GM19238 (cell line): ENCODE data around the gene PHF2.

Experiments used
- DNase-seq: peaks from one replicate; pipeline ENCODE4 v3.0.0; 2011; ENCODE audit warnings: low spot score; ENCODE audit not compliant: insufficient read length

The PHF2 gene

GRCh38 chr9:93567271-93567959 is 9.0 kb upstream of the PHF2 start:
- DNase-seq: no peak

GRCh38 chr9:93568169-93568568 is 8.2 kb upstream of the PHF2 start:
- DNase-seq: no peak

- DNase-seq: no peak
These were observed 6.7 kb upstream of the PHF2 start for GRCh38 chr9:93569621-93570174.

GRCh38 chr9:93572221-93572620 is 4.2 kb upstream of the PHF2 start:
- no peak for DNase-seq

- no peak for DNase-seq
These were observed 3.5 kb upstream of the PHF2 start for GRCh38 chr9:93572636-93573515.

GRCh38 chr9:93573516-93573828 is 2.9 kb upstream of the PHF2 start:
- no peak for DNase-seq

- no peak for DNase-seq
These were observed 2.1 kb upstream of the PHF2 start for GRCh38 chr9:93574091-93574899.

GRCh38 chr9:93574900-93575795 is 1.2 kb upstream of the PHF2 start:
- no peak for DNase-seq

GRCh38 chr9:93575796-93576257 is 557 bp upstream of the PHF2 start:
- peak; percentile 59 for DNase-seq

- peak; percentile 46 for DNase-seq
These were observed 942 bp downstream of the PHF2 start for GRCh38 chr9:93577078-93577974.

- no peak for DNase-seq
These were observed 1.7 kb downstream of the PHF2 start for GRCh38 chr9:93577975-93578682.

- no peak for DNase-seq
These were observed 2.5 kb downstream of the PHF2 start for GRCh38 chr9:93578844-93579243.

- DNase-seq: no peak
These were observed 3.5 kb downstream of the PHF2 start for GRCh38 chr9:93579711-93580516.

- DNase-seq: no peak
These were observed 4.4 kb downstream of the PHF2 start for GRCh38 chr9:93580654-93581380.

- DNase-seq: no peak
These were observed 5.7 kb downstream of the PHF2 start for GRCh38 chr9:93582115-93582514.

- no peak for DNase-seq
These were observed 6.2 kb downstream of the PHF2 start for GRCh38 chr9:93582550-93582949.

- DNase-seq: no peak
These were observed 8.9 kb downstream of the PHF2 start for GRCh38 chr9:93585259-93585658.
